Fibroblast of skin of right quadriceps (primary cell): ENCODE measurements around the gene SLC25A33.
"Not testable (repeated sequence)": the region's sequence is repeated elsewhere in the genome, so short reads cannot be mapped to it uniquely, and the experiment has no call there.

Experiments
- DNase-seq: peaks from one replicate; pipeline ENCODE4 v3.0.0-alpha.2; 2013

The SLC25A33 gene

GRCh38 chr1:9539829-9540550 lies 725 bp downstream of the SLC25A33 start:
- peak; percentile 42 for DNase-seq

GRCh38 chr1:9542430-9542829 lies 3.2 kb downstream of the SLC25A33 start:
- DNase-seq: peak; percentile 54

GRCh38 chr1:9544926-9545325 lies 5.7 kb downstream of the SLC25A33 start:
- no peak for DNase-seq

- DNase-seq: no peak
Measured at GRCh38 chr1:9549955-9550546, 10.8 kb downstream of the SLC25A33 start.

GRCh38 chr1:9551984-9552383 lies 12.7 kb downstream of the SLC25A33 start:
- DNase-seq: no peak

- no peak for DNase-seq
Measured at GRCh38 chr1:9553736-9554144, 14.5 kb downstream of the SLC25A33 start.

- DNase-seq: no peak
Measured at GRCh38 chr1:9555942-9556341, 16.7 kb downstream of the SLC25A33 start.

- no peak for DNase-seq
Measured at GRCh38 chr1:9557624-9558023, 18.4 kb downstream of the SLC25A33 start.

- DNase-seq: no peak
Measured at GRCh38 chr1:9558271-9558945, 19.1 kb downstream of the SLC25A33 start.

GRCh38 chr1:9558946-9559545 lies 19.8 kb downstream of the SLC25A33 start:
- DNase-seq: peak; percentile 21

- DNase-seq: no peak
Measured at GRCh38 chr1:9559673-9560072, 20.4 kb downstream of the SLC25A33 start.

- DNase-seq: not testable (repeated sequence)
Measured at GRCh38 chr1:9560090-9560489, 20.8 kb downstream of the SLC25A33 start.

- peak; percentile 82 for DNase-seq
Measured at GRCh38 chr1:9561429-9561828, 22.2 kb downstream of the SLC25A33 start.

GRCh38 chr1:9569267-9569666 lies 30.0 kb downstream of the SLC25A33 start:
- no peak for DNase-seq

GRCh38 chr1:9570886-9571529 lies 31.7 kb downstream of the SLC25A33 start:
- not testable (repeated sequence) for DNase-seq

GRCh38 chr1:9573723-9574122 lies 34.5 kb downstream of the SLC25A33 start:
- DNase-seq: no peak

- DNase-seq: no peak
Measured at GRCh38 chr1:9575486-9575885, 36.2 kb downstream of the SLC25A33 start.

- no peak for DNase-seq
Measured at GRCh38 chr1:9576903-9577302, 37.6 kb downstream of the SLC25A33 start.

- DNase-seq: no peak
Measured at GRCh38 chr1:9577423-9577822, 38.2 kb downstream of the SLC25A33 start.

- no peak for DNase-seq
Measured at GRCh38 chr1:9580942-9581341, 41.7 kb downstream of the SLC25A33 start.

GRCh38 chr1:9586147-9586766 lies 47.0 kb downstream of the SLC25A33 start:
- no peak for DNase-seq

- DNase-seq: peak; percentile 91
Measured at GRCh38 chr1:9588551-9589143, 49.4 kb downstream of the SLC25A33 start, which contains the start of gene TMEM201. Gene TMEM201 (plus strand): TSS chr1:9588911. CDS start chr1:9588931, 20 bp downstream.
